ENCODE data around the gene ELF2. TPM values are rescaled to one million over a fixed set of nuclear protein-coding genes. Genes with fewer than 3 reads are reported as not detected.

Gene ELF2
- total RNA-seq, 4 donors from 2014 or later: 51.3 to 64.9 (median 64.2) TPM

- TF ChIP-seq CTCF (IDR thresholded peaks at IDR 0.05; ENCODE audit: low read depth): no peak
Measured at GRCh38 chr4:139200102-139200501, 23.1 kb upstream of the ELF2 start.

GRCh38 chr4:139196462-139196861, 19.4 kb upstream of the ELF2 start:
- no peak for TF ChIP-seq CTCF (IDR thresholded peaks at IDR 0.05; ENCODE audit: low read depth)

- TF ChIP-seq CTCF (IDR thresholded peaks at IDR 0.05; ENCODE audit: low read depth): no peak
Measured at GRCh38 chr4:139191373-139191772, 14.4 kb upstream of the ELF2 start.

GRCh38 chr4:139189972-139190371, 13.0 kb upstream of the ELF2 start:
- no peak for TF ChIP-seq CTCF (IDR thresholded peaks at IDR 0.05; ENCODE audit: low read depth)

- no peak for TF ChIP-seq CTCF (IDR thresholded peaks at IDR 0.05; ENCODE audit: low read depth)
Measured at GRCh38 chr4:139189417-139189749, 12.4 kb upstream of the ELF2 start.

- no peak for TF ChIP-seq CTCF (IDR thresholded peaks at IDR 0.05; ENCODE audit: low read depth)
Measured at GRCh38 chr4:139188648-139189416, 11.8 kb upstream of the ELF2 start.

GRCh38 chr4:139184129-139184528, 7.1 kb upstream of the ELF2 start:
- no peak for TF ChIP-seq CTCF (IDR thresholded peaks at IDR 0.05; ENCODE audit: low read depth)
